Mesendoderm (in vitro differentiated cells): ENCODE results near the gene HNRNPUL1. TPM values are rescaled to one million over a fixed set of nuclear protein-coding genes. Genes with fewer than 3 reads are reported as not detected.
A peak's percentile ranks its signal among the peaks of the same experiment; 100 is the strongest.

ENCODE experiments used
- DNase-seq: peaks from one replicate; pipeline ENCODE4 v3.0.0; 2013
- H2AK5ac ChIP-seq: 2 replicates; pipeline ENCODE4 v1.6.1; 2013; ENCODE audit warnings: low read length, inconsistent platforms
- H2BK120ac ChIP-seq: 2 replicates; pipeline ENCODE4 v1.6.1; 2013; ENCODE audit warnings: low read depth, mild to moderate bottlenecking, low read length, moderate library complexity, mixed read lengths
- H2BK15ac ChIP-seq: replicated peaks from 2 replicates; pipeline ENCODE4 v1.6.1; 2013; ENCODE audit warnings: low read depth, mild to moderate bottlenecking, moderate library complexity
- H2BK5ac ChIP-seq: 2 replicates; pipeline ENCODE4 v1.6.1; 2013; ENCODE audit warnings: low read length, inconsistent platforms
- H3K18ac ChIP-seq: 2 replicates; pipeline ENCODE4 v1.6.1; 2013; ENCODE audit warnings: mild to moderate bottlenecking, low read length, mixed read lengths
- H3K23ac ChIP-seq: one replicate; pipeline ENCODE4 v1.6.1; 2013; ENCODE audit warnings: low read length
- H3K27ac ChIP-seq: 2 replicates; pipeline ENCODE4 v1.5.1; 2013; ENCODE audit warnings: low read depth, mild to moderate bottlenecking, inconsistent platforms, low read length, moderate library complexity
- H3K27me3 ChIP-seq: 2 replicates; pipeline ENCODE4 v1.6.1; 2013; ENCODE audit warnings: low read length, control low read depth, mild to moderate bottlenecking, inconsistent platforms; ENCODE audit not compliant: insufficient read depth, poor library complexity
- H3K36me3 ChIP-seq: 2 replicates; pipeline ENCODE4 v1.6.1; 2013; ENCODE audit warnings: low read length, inconsistent platforms; ENCODE audit not compliant: control insufficient read depth, insufficient read depth
- H3K4ac ChIP-seq: one replicate; pipeline ENCODE4 v1.6.1; 2013; ENCODE audit warnings: low read depth, mild to moderate bottlenecking, low read length, moderate library complexity
- H3K4me1 ChIP-seq: 2 replicates; pipeline ENCODE4 v1.6.1; 2013; ENCODE audit warnings: low read depth, low read length, inconsistent platforms; ENCODE audit not compliant: control insufficient read depth
- H3K4me2 ChIP-seq: 2 replicates; pipeline ENCODE4 v1.6.1; 2013; ENCODE audit warnings: low read length
- H3K4me3 ChIP-seq: 2 replicates; pipeline ENCODE4 v1.5.1; 2013; ENCODE audit warnings: mild to moderate bottlenecking, low read length
- H3K56ac ChIP-seq: one replicate; pipeline ENCODE4 v1.6.1; 2013; ENCODE audit warnings: low read length
- H3K79me1 ChIP-seq: 2 replicates; pipeline ENCODE4 v1.6.1; 2013; ENCODE audit warnings: low read length, inconsistent platforms
- H3K79me2 ChIP-seq: 2 replicates; pipeline ENCODE4 v1.6.1; 2013; ENCODE audit warnings: mild to moderate bottlenecking, low read length; ENCODE audit not compliant: control insufficient read depth, insufficient read depth
- H3K9ac ChIP-seq: 2 replicates; pipeline ENCODE4 v1.6.1; 2013; ENCODE audit warnings: low read length, inconsistent platforms
- H4K5ac ChIP-seq: one replicate; pipeline ENCODE4 v1.6.1; 2013; ENCODE audit warnings: low read length
- H4K8ac ChIP-seq: one replicate; pipeline ENCODE4 v1.6.1; 2013; ENCODE audit warnings: low read depth, mild to moderate bottlenecking, control low read depth, low read length, moderate library complexity
- WGBS: extraction: QIAGEN DNeasy Blood & Tissue Kit; methylation state at CpG from one replicate; pipeline ENCODE4 v1.1.7; 2013; ENCODE audit warnings: low lambda C conversion rate, missing lambda C conversion rate; ENCODE audit not compliant: insufficient coverage; ENCODE audit errors: extremely low coverage; 5-methylcytosine and 5-hydroxymethylcytosine counted together
- polyA plus RNA-seq, 2 experiments: library from polyadenylated mRNA; stranded (reverse); fragments of 200-250 nt; gene quantifications; one replicate each; pipeline ENCODE4 v1.2.3, GENCODE V29; 2013

HNRNPUL1 gene
- 241 TPM for polyA plus RNA-seq (2013, experiment 1 of 2)
- 240 TPM for polyA plus RNA-seq (2013, experiment 2 of 2)

GRCh38 chr19:41263850-41264580 is at the start of gene HNRNPUL1:
Gene HNRNPUL1 (plus strand): TSS chr19:41264372. CDS start chr19:41264504, 132 bp downstream.
- H2BK5ac ChIP-seq, result peak within 1 kb of the TSS; percentile 58
- peaks cover 4% of the 10 kb centered on the region for H3K79me1 ChIP-seq
- H2AK5ac ChIP-seq, result peak within 1 kb of the TSS; percentile 49
- H3K36me3 ChIP-seq, result peaks cover 2% of the 10 kb centered on the region
- H3K9ac ChIP-seq, result peak within 1 kb of the TSS; percentile 98
- H3K23ac ChIP-seq, result peak within 1 kb of the TSS; percentile 1
- peak within 1 kb of the TSS; percentile 83 for H2BK120ac ChIP-seq
- no peak within 1 kb of the TSS for H4K5ac ChIP-seq
- peak; percentile 100 for DNase-seq
- H3K27ac ChIP-seq, result peak within 1 kb of the TSS; percentile 91
- peak within 1 kb of the TSS; percentile 13 for H4K8ac ChIP-seq
- H3K4ac ChIP-seq, result peak within 1 kb of the TSS; percentile 99
- H3K18ac ChIP-seq, result peak within 1 kb of the TSS; percentile 82
- peaks cover 5% of the 10 kb centered on the region for H3K4me1 ChIP-seq
- H3K4me3 ChIP-seq, result peak within 1 kb of the TSS; percentile 90
- peak within 1 kb of the TSS; percentile 89 for H3K4me2 ChIP-seq
- no peaks in the 10 kb centered on the region for H3K27me3 ChIP-seq
- peaks cover 41% of the 10 kb centered on the region for H3K79me2 ChIP-seq
- WGBS, result no CpG with 5 or more reads among the region's 55 CpGs
- peak within 1 kb of the TSS; percentile 99 for H3K56ac ChIP-seq
- no peak within 1 kb of the TSS for H2BK15ac ChIP-seq

DNA sequence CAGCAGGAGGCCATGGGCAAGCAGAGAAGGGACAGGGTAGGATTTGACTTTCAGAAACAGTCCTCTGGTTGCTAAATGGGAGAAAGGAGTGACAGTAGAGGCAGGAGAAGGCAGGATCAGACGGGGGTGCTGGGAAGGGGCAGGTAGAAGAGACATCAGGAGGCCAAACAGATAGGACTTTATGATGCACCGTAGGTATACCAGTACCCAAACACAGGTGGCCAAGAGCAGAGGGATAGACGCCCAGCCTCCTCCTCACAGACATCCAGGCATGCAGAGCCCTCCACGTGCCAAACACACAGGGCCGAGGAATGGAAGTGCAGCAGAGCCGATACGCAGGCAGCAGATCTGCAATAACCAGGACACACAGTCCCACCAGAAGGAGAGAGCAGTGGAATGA is 46.4 kb upstream of the HNRNPUL1 start:
- H3K9ac ChIP-seq, result no peak overlapping the region
- H3K4ac ChIP-seq, result no peak overlapping the region
- WGBS, result no CpG with 5 or more reads among the region's 7 CpGs
- H3K18ac ChIP-seq, result no peak overlapping the region
- DNase-seq, result no peak
- H2BK15ac ChIP-seq, result no peak overlapping the region
- H3K36me3 ChIP-seq, result no peaks in the 10 kb centered on the region
- no peak overlapping the region for H3K27ac ChIP-seq
- H3K4me3 ChIP-seq, result no peak overlapping the region
- no peak overlapping the region for H4K5ac ChIP-seq
- no peaks in the 10 kb centered on the region for H3K27me3 ChIP-seq
- H2AK5ac ChIP-seq, result peak overlapping the region; percentile 78
- H3K4me1 ChIP-seq, result peaks cover 2% of the 10 kb centered on the region
- peak overlapping the region; percentile 30 for H3K56ac ChIP-seq
- H3K4me2 ChIP-seq, result no peak overlapping the region
- H3K79me2 ChIP-seq, result no peaks in the 10 kb centered on the region
- no peak overlapping the region for H2BK120ac ChIP-seq
- peaks cover 2% of the 10 kb centered on the region for H3K79me1 ChIP-seq
- H2BK5ac ChIP-seq, result peak overlapping the region; percentile 11
- no peak overlapping the region for H4K8ac ChIP-seq
- H3K23ac ChIP-seq, result no peak overlapping the region

DNA sequence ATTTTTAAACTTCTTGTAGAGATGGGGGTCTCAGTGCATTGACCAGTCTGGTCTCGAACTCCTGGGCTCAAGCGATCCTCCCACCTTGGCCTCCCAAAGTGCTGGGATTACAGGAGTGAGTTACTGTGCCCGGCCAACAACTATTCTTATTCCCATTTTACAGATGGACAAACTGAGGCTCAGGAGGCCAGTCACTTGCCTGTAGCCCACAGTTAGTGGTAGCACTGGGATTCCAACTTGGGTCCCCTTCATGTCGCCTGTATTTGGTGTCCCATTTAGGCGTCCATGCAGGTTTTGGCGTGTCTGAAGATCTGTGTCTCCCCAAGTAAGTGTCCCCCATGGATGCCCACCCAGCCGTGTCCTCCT is 45.9 kb upstream of the HNRNPUL1 start:
- H3K18ac ChIP-seq, result no peak overlapping the region

DNA sequence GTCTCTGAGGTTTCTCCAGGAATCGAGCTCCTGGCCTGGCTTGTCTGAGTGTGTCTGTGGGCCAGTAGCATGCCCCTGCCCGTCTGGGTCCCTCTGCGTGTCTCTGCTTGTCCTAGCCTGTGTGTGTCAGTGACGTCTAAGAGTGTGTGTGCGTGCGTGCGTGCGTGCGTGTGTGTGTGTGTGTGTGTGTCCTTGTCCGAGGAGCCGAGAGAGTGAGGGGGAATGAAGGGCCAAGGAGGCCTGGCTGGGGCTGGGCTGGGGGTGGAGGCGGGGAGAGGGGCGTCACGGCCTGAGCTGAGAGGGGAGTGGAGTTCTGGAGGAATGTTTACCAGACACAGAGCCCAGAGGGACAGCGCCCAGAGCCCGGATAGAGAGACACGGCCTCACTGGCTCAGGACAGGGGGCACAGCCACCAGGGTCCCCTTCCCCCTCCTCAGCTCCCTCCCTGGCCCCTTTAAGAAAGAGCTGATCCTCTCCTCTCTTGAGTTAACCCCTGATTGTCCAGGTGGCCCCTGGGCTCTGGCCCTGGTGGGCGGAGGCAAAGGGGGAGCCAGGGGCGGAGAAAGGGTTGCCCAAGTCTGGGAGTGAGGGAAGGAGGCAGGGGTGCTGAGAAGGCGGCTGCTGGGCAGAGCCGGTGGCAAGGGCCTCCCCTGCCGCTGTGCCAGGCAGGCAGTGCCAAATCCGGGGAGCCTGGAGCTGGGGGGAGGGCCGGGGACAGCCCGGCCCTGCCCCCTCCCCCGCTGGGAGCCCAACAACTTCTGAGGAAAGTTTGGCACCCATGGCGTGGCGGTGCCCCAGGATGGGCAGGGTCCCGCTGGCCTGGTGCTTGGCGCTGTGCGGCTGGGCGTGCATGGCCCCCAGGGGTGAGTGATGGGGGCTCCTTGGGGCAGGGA is 45.3 kb upstream of the HNRNPUL1 start, which contains the start of gene AXL:
Gene AXL, plus strand, starts transcription at position 609 of the 893 bp plus-strand sequence. Its CDS starts 170 bp downstream, at position 779.
- WGBS, result no CpG with 5 or more reads among the region's 32 CpGs
- peaks cover 2% of the 10 kb centered on the region for H3K79me1 ChIP-seq
- H3K23ac ChIP-seq, result peak within 1 kb of the TSS; percentile 89
- H3K4me2 ChIP-seq, result peak within 1 kb of the TSS; percentile 81
- H3K27ac ChIP-seq, result peak within 1 kb of the TSS; percentile 69
- H3K4me3 ChIP-seq, result peak within 1 kb of the TSS; percentile 52
- peak within 1 kb of the TSS; percentile 88 for H2BK5ac ChIP-seq
- no peak within 1 kb of the TSS for H2BK120ac ChIP-seq
- H3K27me3 ChIP-seq, result no peaks in the 10 kb centered on the region
- no peak within 1 kb of the TSS for H4K5ac ChIP-seq
- peak within 1 kb of the TSS; percentile 51 for H2AK5ac ChIP-seq
- peak within 1 kb of the TSS; percentile 65 for H3K18ac ChIP-seq
- peaks cover 2% of the 10 kb centered on the region for H3K4me1 ChIP-seq
- H3K36me3 ChIP-seq, result no peaks in the 10 kb centered on the region
- no peak within 1 kb of the TSS for H2BK15ac ChIP-seq
- H4K8ac ChIP-seq, result no peak within 1 kb of the TSS
- H3K4ac ChIP-seq, result peak within 1 kb of the TSS; percentile 61
- no peaks in the 10 kb centered on the region for H3K79me2 ChIP-seq
- peak within 1 kb of the TSS; percentile 93 for H3K56ac ChIP-seq
- DNase-seq, result peak; percentile 96
- H3K9ac ChIP-seq, result peak within 1 kb of the TSS; percentile 79

More for the DNA sequence above, 45.9 kb upstream of the HNRNPUL1 start:
- Histone ChIP-seq H4K8ac (no peak overlapping the region), H2AK5ac (peak overlapping the region; percentile 51), H2BK15ac (no peak overlapping the region), H2BK5ac (peak overlapping the region; percentile 88), H3K4me1 (peaks cover 2% of the 10 kb centered on the region), H2BK120ac (no peak overlapping the region), H3K9ac (peak overlapping the region; percentile 79), H4K5ac (no peak overlapping the region), H3K27me3 (no peaks in the 10 kb centered on the region), H3K27ac (peak overlapping the region; percentile 69), H3K4ac (no peak overlapping the region), H3K56ac (peak overlapping the region; percentile 93), H3K79me2 (no peaks in the 10 kb centered on the region), H3K4me3 (no peak overlapping the region), H3K23ac (peak overlapping the region; percentile 89), H3K4me2 (peak overlapping the region; percentile 81), H3K79me1 (peaks cover 2% of the 10 kb centered on the region), H3K36me3 (no peaks in the 10 kb centered on the region)
- no CpG with 5 or more reads among the region's 7 CpGs for WGBS
- no peak for DNase-seq

DNA sequence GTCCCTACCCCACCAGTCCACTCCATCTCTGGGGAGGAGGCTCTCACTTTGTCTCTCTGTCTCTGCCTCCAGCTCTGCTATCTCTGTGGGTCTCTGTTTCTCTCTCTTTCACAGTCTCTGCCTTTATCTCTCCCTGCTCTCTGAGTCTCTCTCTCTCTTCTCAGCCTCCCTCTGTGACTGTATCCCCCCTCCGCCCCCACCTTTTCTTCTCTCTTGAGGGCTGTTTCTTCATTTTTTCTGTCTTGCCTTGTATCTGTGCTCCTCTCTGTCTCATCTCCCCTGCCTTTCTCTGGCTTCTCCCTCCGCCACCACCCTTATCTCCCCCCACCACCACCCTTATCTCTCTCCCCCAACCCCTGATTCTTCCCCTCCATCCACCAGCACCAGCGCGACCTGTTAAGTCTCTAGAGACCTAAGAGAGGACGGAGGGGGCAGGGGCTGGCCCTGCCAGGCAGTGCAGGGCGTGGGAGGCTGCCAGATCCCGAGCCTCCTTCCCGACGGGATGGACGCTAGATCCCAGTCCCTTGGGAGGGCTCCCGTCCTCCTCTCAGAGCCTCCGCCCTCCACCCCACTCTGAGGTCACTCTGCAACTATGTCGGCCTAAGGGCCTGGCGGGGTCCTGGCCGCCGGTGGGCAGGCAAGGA is 44.1 kb upstream of the HNRNPUL1 start:
- Histone ChIP-seq H3K27me3 (no peaks in the 10 kb centered on the region), H3K9ac (peak overlapping the region; percentile 79), H3K4me3 (peak overlapping the region; percentile 52), H3K79me1 (peaks cover 2% of the 10 kb centered on the region), H3K36me3 (no peaks in the 10 kb centered on the region), H3K27ac (peak overlapping the region; percentile 10), H3K4me2 (peak overlapping the region; percentile 81), H2BK120ac (no peak overlapping the region), H4K8ac (no peak overlapping the region), H2BK5ac (no peak overlapping the region), H2BK15ac (no peak overlapping the region), H3K18ac (peak overlapping the region; percentile 19), H3K56ac (peak overlapping the region; percentile 93), H3K4me1 (peaks cover 2% of the 10 kb centered on the region), H3K4ac (peak overlapping the region; percentile 81), H4K5ac (no peak overlapping the region), H3K23ac (peak overlapping the region; percentile 15), H2AK5ac (peak overlapping the region; percentile 36), H3K79me2 (no peaks in the 10 kb centered on the region)
- WGBS, result no CpG with 5 or more reads among the region's 16 CpGs
- peak; percentile 68 for DNase-seq
